Measurements from ENCODE around the gene SLC7A5. TPM values are rescaled to one million over a fixed set of nuclear protein-coding genes. Genes with fewer than 3 reads are reported as not detected.
"Not testable (repeated sequence)": the region's sequence is repeated elsewhere in the genome, so short reads cannot be mapped to it uniquely, and the experiment has no call there.

Gene SLC7A5
- total RNA-seq, 1 donor from 2014 or later = 191 TPM

- intact Hi-C loops (cut with micrococcal nuclease) = not testable (repeated sequence)
These were observed 6.5 kb downstream of the SLC7A5 start for GRCh38 chr16:87862597-87863326.

DNA sequence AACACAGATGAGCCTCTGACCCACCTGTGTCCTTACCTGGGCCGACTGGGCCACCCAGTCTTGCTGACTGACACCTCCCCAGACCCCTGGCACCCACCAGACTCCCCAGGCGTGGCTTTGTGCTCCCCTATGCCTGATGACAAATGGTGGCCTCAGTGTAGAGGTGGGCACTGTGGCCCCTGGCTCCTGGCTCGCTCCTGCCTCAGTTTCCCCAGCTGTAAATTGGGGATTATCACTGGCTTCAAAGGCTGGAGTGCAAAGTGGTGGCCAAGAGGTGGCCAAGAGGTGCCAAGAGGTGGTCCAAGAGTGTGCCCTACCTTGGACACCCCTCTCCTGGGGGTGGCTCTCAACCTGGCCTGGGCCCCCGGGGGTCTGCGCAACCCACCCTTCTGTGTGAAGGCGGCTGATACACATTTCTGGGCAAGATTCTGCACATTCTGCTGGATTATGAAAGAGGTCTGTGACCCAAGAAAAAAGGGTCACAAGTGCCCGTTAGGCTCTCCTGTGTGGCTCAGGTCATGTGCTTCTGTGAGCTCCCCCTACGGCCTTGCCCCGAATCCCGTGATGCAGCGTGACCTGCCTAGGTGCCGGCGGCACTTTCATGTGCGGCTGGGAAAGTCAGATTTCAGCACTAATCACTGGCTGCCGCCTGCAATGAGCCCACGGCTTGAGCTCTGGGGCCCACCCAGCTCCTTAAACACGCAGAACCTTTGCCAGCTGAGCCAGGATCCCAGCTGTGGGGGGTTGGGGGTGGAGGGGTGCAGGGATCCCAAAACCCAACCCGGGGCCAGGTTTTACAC is 7.8 kb downstream of the SLC7A5 start:
- intact Hi-C loops (cut with micrococcal nuclease) = not testable (repeated sequence)

DNA sequence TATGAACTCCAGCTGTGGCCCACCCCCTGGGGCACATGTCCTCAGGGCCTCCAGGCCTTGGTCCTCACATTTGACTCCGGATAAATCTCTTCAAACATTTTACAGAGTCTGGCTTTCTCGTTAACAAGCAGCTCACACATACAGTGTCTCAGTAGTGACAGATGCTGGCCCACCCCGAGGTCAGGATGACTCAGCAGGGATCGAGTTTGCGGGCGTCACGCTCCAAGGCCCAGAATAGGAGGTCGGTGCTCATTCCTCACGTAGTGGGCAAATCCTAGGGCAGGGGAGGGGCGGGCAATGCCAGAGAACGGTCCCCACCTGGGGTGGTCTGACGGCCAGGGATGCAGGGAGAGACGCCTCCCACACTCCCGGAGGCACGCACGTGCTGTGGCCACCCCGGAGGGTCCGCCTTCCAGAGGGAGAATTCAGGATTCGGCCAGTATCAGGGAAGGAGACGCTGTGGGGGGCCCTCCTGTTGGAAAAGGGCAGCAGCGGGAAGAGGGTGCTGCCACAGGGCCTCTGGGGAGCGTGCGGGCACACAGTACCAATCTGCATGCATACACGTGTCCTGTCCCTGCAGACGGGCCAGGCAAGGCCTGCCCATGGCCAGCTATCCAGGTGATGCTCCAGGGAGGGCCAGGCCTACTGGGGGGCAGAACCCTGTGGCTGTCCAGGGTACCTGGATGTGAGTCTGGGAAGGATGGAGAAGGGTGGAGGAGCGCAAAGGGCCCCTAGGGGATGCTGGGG is 8.6 kb downstream of the SLC7A5 start:
- intact Hi-C loops (cut with micrococcal nuclease) = no loop called here

- intact Hi-C loops (cut with micrococcal nuclease) = not testable (repeated sequence)
These were observed 10.9 kb downstream of the SLC7A5 start for GRCh38 chr16:87858151-87858993.

DNA sequence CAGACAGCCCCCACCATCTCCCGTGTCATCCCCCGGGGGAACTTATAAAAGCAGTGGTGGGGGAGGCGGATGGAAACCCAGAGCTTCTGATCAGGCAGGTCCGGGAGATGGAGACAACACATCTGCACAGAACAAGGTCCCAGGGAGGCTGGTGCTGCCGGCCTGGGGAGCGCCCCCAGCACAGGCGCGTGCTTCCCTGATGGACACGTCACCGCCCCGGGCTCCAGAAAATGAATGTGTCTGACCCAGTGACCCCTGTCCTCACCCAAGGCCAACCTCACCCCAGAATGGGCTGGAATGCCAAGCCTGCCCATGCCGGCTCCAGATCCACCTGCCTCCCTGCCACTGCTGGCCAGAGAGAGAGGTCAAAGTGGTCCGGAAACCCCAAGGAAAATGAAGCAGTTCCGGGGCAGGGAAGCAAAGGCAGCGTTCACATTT is 12.5 kb downstream of the SLC7A5 start:
- intact Hi-C loops (cut with micrococcal nuclease) = no loop called here

GRCh38 chr16:87855852-87856715 is 13.2 kb downstream of the SLC7A5 start:
- intact Hi-C loops (cut with micrococcal nuclease) = no loop called here

GRCh38 chr16:87854907-87855683 is 14.2 kb downstream of the SLC7A5 start:
- intact Hi-C loops (cut with micrococcal nuclease) = no loop called here

- intact Hi-C loops (cut with micrococcal nuclease) = no loop called here
These were observed 15.0 kb downstream of the SLC7A5 start for GRCh38 chr16:87854053-87854906.

DNA sequence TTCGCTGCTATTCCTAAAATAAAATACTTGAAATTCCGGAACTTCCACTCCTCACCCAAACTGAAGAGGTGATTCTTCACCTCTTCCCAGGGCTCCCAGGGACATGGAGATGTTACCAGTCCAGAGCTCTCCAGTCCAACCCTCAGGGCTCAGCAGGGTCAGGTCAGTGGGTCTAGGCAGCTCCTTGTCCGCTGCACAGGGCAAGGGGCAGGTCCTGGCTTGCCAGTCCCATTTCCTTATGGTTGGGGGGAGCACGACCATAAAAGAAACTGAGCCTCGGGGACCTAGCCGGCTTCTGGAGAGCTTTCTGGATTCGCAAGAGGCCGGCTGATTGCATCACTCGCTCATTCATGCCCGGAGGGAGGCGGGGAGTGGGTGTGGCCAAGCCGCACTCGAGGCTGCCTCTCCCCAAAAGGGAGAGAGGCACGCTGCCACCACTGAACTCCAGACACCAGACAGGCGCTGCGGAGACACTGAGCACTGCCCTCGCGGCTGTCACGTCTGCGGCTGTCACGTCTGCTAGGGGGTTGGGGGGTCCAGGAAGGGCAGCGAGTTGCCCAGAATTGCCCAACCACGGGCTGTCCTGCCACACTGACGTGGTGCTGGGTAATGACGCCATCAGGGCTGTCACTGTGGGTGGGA is 15.8 kb downstream of the SLC7A5 start:
- intact Hi-C loops (cut with micrococcal nuclease) = loop anchor here (1.0 kb wide), 1 partner anchor 13 kb away; no protein-coding TSS in a partner anchor

GRCh38 chr16:87851601-87852000 is 17.7 kb downstream of the SLC7A5 start:
- intact Hi-C loops (cut with micrococcal nuclease) = no loop called here

DNA sequence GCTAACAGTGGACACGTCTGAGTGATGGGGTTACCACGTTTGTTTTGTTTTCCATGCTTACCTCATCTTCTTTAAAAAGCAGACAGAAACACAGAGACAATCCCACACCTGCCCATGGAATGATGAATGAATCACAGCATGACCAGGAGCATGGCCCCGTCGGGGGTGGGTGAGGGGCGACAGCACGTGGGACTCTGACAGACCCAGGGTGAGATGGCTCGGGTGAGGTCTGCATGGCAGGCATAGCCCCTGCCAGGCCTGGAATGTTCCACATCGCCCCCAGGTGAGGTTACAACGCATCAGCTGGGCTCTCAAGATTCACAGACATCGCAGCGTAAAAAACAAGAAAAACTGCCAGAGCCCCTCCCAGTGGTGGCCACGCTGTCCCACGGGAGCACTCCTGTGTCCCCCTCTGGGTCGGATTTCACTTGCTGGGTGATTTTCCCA is 18.1 kb downstream of the SLC7A5 start:
- intact Hi-C loops (cut with micrococcal nuclease) = no loop called here

DNA sequence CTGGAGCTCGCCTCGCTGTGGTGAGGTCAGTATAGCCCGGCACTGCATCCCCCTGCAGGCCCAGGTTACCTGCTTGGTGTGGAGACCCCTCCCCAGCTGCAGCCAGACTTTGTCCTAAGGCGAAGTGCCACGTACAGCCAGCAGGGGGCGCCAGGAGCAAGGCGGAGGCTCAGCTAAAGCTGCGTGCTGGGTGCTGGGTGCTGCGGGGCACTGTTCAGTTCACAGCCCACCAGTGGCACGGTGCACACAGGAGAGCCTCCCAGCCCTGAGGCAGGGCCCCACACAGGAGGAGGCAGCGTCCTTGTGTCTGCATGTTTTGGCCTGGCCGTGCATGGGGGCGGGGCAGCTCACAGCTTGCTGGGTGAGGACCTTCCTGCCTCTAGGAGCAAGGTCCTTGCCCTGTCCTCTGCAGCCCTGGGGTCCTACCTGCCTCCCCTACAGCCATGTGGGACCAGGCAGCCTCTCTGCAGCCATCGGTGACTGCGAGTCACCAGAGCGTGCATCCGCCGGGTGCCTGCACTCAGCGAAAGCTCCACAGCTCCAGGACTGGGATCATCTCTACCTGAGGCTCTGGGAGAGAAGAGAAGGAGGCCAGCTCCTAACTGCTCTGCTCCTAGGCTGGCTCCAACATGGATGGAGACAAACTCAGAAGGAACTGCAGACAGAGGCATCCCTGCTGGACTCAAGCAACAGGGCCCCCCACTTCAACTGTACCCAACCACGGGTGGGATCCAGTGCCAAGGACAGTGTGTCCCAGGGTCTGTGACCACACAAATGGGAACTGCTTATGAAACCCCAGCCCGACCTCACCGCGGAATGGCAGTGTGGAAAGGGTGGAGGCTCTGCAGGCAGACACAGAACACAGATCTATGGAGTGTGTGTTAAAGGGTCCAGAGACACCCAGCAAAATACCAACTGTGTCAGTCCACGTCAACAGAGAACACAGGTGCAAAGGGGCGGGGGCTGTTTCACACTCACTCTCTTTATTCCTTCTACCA is 19.0 kb downstream of the SLC7A5 start:
- intact Hi-C loops (cut with micrococcal nuclease) = loop anchor here (1.0 kb wide), 4 partner anchors 21 to 71 kb away; no protein-coding TSS in a partner anchor

GRCh38 chr16:87849419-87850008 is 19.8 kb downstream of the SLC7A5 start:
- intact Hi-C loops (cut with micrococcal nuclease) = loop anchor here (1.0 kb wide), 4 partner anchors 22 to 70 kb away; no protein-coding TSS in a partner anchor

DNA sequence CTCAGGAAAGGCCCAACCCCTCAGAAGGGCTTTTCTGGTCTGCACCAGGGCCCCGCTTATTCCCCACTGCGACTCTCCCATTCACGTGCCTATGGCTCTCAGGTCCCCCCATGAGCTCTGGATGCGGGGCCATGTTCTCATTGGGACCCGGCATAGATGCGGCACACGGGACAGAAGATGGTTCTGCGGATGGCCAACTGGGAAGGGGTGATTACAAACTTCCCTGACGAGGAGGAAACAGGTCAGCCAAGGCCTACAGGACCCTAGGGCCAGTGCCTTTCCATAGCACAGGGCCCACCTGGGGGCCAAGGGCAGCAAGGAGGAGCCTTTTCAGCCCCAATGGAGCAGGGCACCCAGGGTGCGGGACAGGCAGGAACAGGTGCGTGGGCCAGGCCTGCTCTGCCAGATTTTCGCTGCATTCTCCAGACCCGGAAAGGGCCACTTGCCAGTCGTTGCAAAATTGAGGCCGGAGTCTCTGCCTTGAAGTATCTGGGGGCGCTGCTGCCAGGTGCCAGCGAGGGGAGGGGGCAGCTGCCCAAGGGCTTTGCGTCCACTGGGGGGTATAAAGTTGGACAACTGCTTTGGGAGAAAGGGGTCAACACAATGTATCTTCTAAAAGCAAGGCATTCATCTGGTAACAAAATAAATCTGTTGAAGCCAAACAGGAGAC is 20.5 kb downstream of the SLC7A5 start:
- intact Hi-C loops (cut with micrococcal nuclease) = no loop called here

Data from T-helper 1 cell treated with Interleukin-12 subunit alpha and Interleukin-12 subunit beta and Interleukin-4 antibody, amounts not matched to agents 30 ng/mL and 1 ng/mL, for 36 hours (primary cell).